Mucosa of gallbladder (tissue), 1 donor: ENCODE data around the gene DBF4. TPM values are rescaled to one million over a fixed set of nuclear protein-coding genes. Genes with fewer than 3 reads are reported as not detected.
"Not testable (repeated sequence)": the region's sequence is repeated elsewhere in the genome, so short reads cannot be mapped to it uniquely, and the experiment has no call there.

Experiments used
- DNase-seq: peaks from one replicate; pipeline ENCODE4 v3.0.0-alpha.2; 2020; ENCODE audit warnings: low spot score
- total RNA-seq: library from RNA; stranded (reverse); gene quantifications from one replicate; pipeline ENCODE4 v1.2.1, GENCODE V29; 2021
- donor health status: DM: no; HTN: no; CAD: no.

DBF4 gene
- total RNA-seq, 1 donor from 2014 or later: 6.0 TPM

DNA sequence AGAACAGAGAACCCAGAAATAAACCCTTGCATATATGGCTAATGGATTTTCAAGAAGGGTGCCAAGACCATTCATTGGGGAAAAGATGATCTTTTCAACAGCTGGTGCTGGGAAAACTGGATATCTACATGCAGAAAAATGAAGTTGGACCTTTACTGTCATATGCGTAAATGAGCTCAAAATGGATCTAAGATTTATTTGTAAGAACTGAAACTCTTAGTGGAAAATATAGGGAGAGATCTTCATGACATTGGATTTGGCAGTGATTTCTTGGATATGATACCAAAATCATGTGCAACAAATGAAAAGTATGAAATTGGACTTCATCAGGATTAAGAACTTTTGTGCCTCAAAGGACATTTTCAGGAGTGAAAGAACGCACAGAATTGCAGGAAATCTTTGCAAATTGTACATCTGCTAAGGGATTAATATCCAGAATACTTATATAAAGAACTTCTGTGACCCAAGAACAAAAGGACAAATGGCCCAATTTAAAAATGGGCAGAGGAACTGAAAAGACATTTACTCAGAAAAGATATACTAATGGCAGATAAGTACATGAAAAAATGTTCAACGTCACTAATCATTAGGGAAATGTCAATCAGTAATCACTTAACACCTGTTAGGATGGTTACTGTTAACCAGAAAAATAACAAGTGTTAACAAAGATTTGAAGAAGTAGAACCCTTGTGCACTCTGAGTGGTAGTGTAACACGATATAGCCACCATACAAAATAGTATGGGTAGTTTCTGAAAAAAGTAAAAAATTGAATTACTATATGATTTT, 6.1 kb downstream of the DBF4 start:
- no peak for DNase-seq

DNA sequence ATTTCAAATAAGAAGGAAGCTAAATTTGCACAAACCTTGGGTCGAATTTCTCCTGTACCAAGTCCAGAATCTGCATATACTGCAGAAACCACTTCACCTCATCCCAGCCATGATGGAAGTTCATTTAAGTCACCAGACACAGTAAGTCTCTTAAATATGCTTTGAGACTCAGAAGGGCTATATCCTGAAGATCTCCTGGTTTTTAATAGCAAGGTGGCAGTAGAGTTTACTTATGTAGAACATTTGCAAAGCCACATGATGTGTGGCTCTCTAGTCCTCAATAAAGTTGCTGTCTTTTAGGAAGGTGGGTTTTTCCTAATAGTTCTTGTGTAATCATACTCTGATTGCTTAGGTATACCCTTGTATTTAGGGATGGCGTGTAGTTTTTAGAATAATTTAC, 8.7 kb downstream of the DBF4 start:
- no peak for DNase-seq

DNA sequence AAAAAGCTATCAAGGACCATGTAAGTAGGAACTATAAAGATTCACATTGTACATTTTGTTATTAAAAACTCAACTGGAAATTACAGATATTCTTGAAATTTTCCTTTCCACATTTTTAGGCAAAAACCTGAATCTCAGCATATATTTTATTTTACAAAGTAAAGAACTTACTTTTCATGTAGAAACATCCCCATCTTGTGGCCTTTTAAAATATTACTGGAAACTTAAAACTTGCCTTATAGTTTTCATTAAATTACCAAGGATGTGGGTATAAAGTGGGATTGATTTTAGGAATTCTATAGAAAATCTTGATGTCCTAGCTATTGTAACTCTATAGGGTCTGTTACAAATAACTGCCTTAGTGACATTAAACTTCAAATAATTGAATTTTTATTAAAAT, 10.6 kb downstream of the DBF4 start:
- no peak for DNase-seq

DNA sequence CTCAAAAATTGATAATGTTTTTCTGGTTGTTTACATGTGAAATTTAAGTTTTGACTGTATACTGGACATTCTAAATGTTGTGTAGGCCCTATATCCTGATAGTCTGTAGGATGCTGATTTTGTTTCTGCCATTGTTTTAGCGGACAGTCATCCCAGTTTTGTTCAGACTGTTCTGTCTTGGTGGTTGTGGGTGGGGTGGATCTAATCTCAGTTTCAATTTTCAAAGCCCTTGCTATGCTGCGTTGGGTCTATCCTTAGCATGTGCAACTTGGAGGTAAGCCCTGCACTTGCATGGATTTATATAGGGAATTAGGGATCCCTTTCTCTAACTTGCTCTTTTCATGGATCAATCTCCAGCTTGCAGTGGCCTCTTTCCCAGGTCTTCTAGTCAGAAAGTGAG, 19.1 kb downstream of the DBF4 start:
- no peak for DNase-seq

DNA sequence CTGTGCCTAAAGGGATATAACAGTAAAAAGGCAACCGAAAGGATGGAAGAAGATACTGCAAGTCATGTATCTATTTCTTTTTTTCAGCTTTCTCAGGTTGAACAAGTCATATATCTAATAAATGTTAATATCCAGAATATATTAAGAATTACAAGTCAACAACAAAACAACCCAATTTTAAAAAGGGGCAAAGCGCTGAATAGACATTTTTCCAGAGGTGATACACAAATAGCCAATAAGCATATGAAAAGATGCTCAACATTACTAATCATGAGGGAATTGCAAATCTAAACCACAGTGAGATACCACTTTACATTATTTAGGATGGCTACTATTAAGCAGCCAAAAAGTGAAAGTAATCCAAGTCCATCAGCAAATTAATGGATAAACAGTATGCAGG, 23.0 kb downstream of the DBF4 start:
- DNase-seq: no peak

DNA sequence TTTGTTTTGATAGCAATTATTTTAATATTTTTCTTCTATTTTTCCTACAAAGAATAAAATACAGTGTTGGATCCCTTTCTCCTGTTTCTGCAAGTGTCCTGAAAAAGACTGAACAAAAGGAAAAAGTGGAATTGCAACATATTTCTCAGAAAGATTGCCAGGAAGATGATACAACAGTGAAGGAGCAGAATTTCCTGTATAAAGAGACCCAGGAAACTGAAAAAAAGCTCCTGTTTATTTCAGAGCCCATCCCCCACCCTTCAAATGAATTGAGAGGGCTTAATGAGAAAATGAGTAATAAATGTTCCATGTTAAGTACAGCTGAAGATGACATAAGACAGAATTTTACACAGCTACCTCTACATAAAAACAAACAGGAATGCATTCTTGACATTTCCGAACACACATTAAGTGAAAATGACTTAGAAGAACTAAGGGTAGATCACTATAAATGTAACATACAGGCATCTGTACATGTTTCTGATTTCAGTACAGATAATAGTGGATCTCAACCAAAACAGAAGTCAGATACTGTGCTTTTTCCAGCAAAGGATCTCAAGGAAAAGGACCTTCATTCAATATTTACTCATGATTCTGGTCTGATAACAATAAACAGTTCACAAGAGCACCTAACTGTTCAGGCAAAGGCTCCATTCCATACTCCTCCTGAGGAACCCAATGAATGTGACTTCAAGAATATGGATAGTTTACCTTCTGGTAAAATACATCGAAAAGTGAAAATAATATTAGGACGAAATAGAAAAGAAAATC, 31.0 kb downstream of the DBF4 start:
- DNase-seq: not testable (repeated sequence)

DNA sequence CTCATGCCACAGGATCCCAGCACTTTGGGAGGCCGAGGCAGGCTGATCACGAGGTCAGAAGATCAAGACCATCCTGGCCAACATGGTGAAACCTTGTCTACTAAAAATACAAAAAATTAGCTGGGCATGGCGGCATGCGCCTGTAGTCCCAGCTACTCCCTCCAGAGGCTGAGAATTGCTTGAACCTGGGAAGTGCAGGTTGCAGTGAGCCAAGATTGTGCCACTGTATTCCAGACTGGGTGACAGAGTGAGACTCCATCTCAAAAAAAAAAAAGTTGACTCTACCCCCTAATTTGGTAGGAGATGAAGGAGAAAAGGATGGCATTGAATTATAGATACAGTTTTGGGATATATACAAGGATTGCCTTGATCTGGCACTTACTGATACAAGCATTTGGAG, 32.5 kb downstream of the DBF4 start:
- DNase-seq: not testable (repeated sequence)

DNA sequence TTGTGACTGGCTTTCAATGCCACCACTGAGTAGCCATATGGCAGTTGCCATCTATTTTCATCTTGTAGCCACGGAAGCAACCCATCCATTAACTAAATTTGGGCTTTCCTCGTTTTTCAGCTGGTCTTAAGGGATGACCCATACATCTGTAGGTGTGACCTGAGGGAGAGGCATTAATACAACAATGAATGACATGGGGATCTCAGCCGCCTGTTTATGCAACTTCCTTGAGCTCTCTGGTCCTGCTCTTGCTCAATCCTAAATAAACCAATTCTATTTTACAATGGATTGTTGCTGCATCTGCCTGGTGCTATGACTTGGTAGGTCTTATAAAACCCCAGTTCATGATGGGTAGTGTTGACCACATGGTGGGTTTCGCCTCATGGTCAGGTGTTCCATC, 35.8 kb downstream of the DBF4 start:
- DNase-seq: no peak

DNA sequence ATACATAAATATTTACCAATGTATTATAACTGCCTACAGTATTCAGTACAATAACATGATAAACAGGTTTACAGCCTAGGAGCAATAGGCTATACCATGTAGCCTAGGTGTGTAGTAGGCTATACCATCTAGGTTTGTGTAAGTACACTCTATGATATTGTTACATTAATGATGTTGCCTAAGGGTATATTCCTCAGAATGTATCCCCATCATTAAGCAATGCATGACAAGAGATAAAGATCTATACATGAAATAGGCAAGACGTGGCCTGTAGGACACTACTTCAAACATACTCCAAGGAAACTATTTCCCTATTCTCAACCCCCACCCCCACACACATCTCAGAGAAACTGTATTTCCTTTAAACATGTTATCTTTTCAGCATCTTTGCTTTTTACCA, 42.4 kb downstream of the DBF4 start:
- no peak for DNase-seq

DNA sequence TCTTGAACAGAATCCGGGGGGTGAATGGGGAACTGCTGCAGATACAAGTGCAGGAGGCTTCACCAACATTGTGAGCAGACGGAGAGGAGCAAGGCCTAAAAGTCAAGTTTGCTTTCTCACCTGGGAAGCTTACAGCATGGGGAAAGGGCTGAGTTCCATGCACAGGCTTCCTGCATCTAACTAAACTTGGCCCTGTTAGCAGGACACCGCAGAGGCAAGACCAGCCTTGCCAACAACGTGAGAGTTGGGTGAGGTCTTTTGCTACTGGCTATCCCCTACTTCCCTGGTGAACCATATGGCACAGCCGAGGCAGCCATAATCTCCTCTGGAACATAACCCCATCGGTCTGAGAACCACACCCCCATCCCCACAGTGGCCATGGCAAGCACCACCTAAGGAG, 43.6 kb downstream of the DBF4 start:
- no peak for DNase-seq

DNA sequence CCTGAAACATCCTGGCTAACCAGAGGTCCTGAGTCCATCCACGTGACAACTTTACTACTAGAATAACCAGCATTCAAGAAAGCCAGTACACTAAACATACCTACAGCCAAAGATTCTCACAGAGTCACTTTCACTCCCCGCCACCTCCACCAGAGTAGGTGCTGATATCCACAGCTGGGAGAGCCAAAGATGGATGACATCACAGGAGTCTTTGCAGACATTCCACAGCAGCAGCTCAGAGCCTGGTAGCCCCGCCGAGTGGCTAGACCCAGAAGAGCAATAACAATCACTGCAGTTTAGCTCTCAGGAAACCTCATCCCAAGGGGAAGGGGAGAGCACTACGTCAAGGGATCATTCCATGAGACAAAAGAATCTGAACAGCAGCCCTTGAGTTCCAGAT, 44.3 kb downstream of the DBF4 start:
- no peak for DNase-seq

DNA sequence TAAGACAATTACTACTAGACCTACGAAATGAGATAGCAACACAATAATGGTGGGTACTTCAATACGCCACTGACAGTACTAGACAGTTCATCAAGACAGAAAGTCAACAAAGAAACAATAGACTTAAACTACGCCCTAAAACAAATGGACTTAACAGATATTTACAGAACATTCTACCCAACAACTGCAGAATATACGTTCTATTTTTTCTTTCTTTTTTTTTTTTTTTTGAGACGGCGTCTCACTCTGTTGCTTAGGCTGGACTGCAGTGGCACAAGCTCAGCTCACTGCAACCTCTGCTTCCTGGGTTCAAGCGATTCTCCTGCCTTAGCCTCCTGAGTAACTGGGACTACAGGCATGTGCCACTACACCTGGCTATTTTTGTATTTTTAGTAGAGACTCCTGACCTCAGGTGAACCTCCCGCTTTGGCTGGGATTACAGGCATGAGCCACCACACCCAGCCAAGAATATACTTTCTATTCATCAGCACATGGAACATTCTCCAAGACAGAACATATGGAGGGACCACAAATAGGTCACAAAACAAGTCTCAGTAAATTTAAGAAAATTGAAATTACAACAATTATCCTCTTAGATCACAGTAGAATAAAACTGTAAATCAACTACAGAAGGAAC, 46.6 kb downstream of the DBF4 start:
- DNase-seq: not testable (repeated sequence)

DNA sequence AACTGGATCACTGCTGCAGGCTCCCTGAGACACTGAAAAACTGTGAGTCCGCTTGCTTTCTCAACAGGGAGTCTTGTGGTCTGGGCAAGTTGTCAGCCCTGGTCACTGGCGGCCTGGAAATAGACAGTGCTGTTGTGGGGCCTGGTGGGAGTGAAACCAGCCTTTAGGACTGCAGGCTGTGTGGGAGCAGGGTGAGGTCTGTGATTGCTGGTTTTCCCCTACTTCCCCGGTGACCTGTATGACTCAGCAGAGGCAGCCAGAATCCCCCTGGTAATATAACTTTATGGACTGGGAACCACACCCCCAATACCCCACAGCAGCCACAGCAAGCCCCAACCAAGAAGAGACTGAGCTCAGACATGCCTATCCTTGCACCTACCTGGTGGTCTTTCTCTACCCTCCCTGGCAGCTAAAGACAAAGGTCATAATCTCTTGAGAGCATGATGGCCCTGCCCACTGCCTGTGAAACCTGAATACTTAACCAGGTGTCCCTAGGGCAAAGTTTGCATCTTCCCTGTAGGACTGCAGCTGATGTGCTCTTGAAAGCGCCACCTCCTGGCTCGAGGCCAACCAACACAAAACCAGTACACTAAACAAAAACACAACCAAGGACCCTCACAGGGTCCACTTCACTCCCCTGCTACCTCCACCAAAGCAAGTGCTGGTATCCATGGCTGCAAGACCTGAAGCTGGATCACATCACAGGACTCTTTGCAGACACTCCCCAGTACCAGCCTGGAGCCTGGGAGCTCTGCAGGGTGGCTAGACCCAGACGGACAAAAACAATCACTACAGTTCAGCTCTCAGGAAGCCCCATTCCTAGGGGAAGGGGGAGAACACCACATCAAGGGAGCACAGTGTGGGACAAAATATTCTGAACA, 50.5 kb downstream of the DBF4 start:
- DNase-seq: no peak

DNA sequence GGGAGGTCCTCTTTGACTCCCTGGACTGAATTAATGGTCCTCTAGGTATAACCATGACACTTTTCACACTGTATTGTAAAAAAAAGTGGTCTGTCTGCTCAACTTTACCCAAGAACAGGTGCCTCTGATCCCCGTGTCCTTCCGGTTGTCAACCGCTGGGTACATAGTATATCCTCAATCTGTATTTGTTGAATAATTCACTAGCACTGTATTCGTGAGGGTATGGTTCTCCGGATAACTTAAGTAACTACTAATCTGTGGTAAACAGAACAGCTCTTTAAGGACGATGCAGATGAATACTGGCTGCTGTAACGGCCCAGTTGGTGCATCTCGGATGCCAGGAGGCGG, 57.3 kb downstream of the DBF4 start:
- no peak for DNase-seq

DNA sequence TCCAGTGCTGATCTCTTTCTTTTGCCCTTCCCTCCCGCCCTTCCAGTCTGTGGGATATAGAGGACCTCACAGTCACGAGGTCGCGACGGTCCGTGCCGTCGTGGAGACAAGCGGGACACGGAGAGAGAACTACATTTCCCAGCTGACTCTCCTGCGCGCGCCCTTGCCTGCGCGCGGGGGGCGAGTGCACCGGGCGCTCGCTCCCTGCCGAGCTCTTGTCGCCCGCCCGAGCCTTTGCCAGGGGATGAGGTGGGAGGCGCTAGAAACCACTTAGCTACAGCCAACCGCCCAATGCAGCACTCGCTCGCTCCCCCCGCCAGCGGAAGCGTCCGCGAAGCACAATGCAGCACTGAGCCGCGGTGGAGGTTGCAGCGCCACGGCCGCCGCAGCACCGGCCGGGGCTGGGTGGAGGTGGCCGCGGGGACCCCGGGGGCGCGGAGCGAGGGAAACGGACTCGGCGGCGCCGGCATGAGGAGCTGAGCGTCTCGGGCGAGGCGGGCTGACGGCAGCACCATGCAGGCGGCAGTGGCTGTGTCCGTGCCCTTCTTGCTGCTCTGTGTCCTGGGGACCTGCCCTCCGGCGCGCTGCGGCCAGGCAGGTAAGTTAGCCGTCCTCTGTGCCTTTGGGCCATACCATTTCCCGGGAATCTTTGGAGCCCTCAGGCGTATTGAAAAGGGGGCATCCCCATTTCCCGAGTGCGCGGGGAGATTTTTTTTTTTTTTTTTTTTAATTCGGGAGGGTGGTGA, 57.8 kb downstream of the DBF4 start, which contains the start of gene ADAM22:
Gene ADAM22, plus strand, starts transcription at position 299 of the 746 bp plus-strand sequence. Its CDS starts 215 bp downstream, at position 514.
- peak; percentile 74 for DNase-seq

DNA sequence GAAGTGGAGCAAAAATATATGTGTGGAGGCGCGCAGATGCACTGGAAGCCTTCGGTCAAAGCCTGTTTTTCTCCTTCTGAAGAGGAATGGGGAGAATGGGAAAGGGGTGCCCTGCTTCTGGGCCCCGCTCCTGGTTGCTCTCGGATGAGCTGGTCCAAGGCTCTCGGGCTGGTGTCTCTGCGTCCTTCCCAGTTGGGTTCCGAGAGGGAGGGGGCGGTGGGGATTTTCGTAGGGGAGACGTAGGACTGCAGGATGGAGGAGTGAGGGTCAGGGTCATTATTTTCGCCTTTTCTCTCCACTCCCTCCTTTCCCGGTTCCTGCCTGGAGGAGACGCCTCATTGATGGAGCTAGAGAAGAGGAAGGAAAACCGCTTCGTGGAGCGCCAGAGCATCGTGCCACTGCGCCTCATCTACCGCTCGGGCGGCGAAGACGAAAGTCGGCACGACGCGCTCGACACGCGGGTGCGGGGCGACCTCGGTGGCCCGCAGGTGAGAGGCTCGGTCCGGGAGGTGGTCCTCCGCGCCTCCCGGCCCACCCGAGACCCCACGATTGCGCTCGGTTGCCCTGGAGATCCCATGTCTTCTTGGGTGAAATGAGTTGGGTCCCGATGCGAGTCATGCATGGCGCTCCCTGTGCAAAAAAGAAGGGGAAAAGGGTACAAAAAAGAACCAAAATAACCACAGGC, 58.5 kb downstream of the DBF4 start:
- DNase-seq: no peak

DNA sequence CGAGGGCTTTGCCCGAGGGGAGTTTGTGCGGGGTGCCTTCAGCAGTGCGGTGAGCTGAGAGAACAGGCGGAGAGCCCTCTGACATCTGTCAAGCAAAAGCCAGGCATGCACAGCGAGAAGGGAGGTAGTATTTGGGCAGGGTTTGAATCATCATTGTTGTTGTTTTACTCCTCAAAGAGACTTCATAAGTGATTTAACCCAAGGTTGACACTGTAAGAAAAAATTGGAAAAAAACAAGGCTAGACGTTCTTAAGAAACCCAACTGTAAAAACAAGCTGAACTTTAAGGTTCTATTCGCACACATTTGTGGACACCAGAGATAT, 59.1 kb downstream of the DBF4 start:
- no peak for DNase-seq

DNA sequence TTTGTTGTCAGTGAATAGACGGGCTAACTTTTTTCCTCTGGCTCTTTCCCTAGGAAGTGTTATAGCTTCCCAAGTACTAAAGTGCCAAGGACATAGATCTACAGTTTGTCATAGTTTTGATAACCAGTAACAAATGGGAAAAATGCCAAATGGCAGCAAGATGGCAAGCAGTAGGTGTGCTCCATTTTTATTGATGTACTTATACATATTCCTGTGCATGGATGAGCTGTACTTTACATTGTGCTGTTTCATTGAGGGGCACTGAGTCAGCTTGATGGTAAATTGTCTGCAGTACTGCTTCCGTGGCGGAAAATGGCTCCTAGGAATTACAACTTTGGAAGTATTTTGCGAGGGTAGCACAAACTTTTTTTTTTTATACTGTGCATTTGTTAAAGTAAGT, 64.8 kb downstream of the DBF4 start:
- no peak for DNase-seq

DNA sequence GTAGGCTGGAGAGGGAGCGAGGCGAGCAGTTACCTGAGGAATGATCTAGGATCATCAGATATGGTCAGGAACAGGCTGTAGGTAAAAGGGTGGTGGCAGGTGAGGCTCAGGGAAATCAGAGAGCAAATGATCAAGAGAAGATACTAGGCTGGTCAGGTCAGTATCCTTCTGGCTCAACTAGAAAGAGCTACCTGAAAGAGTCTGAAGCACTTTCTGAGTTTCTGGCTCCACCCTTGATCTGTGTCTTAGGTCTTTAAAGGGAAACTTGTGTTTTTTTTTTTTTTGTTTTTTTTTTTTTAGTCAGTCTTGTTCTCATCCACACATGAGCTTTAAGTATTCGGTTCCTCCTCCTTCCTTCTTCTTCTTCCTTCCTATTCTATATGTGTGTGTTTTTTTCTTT, 68.3 kb downstream of the DBF4 start:
- DNase-seq: no peak

DNA sequence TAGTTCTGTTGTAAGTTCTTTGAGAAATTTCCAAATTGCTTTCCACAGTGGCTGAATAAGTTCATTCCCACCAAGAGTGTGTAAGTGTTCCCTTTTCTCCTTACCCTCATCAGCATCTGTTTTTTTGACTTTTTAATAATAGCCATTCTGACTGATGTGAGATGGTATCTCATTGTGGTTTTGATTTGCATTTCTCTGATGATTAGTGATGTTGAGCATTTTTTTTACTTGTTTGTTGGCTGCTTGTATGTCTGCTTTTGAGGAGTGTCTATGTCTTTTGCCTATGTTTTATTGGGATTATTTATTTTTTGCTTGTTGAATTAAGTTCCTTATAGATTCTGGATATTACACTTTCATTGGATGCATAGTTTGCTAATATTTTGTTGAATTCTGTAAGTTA, 69.6 kb downstream of the DBF4 start:
- DNase-seq: not testable (repeated sequence)

DNA sequence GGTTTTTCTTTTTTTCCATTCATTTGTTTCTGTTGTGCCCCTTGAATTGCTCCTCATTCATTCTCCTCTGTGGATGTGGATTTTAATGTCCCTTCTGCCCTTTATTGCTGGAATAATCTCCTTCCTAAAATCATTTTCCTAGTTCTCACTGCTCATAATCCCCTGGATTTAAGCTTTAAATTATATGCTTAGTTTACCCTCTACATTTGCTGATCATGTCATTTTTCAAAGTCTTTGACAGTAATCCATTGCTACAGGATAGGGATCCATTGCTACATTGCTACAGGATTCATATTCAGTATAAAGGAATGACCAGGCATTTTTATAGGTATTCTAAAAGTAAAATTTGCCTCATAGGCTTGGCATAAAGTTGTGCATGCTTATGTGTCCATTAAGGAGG, 72.1 kb downstream of the DBF4 start:
- DNase-seq: no peak
